ENCODE measurements around the gene KLHDC9.

KLHDC9 gene

GRCh38 chr1:161077426-161077825 is 20.7 kb upstream of the KLHDC9 start:
- DNase-seq = no peak

GRCh38 chr1:161079436-161080110 is 18.6 kb upstream of the KLHDC9 start:
- DNase-seq = no peak

- DNase-seq = no peak
Measured at GRCh38 chr1:161080441-161081405, 17.4 kb upstream of the KLHDC9 start.

- no peak for DNase-seq
Measured at GRCh38 chr1:161081519-161081918, 16.6 kb upstream of the KLHDC9 start.

GRCh38 chr1:161082483-161082882 is 15.7 kb upstream of the KLHDC9 start:
- no peak for DNase-seq

- peak; percentile 26 for DNase-seq
Measured at GRCh38 chr1:161082996-161083747, 15.0 kb upstream of the KLHDC9 start.

- no peak for DNase-seq
Measured at GRCh38 chr1:161083748-161084596, 14.2 kb upstream of the KLHDC9 start.

- DNase-seq = peak; percentile 19
Measured at GRCh38 chr1:161084597-161084988, 13.6 kb upstream of the KLHDC9 start.

- DNase-seq = peak; percentile 7
Measured at GRCh38 chr1:161085165-161085564, 13.0 kb upstream of the KLHDC9 start.

GRCh38 chr1:161086457-161086856 is 11.7 kb upstream of the KLHDC9 start:
- no peak for DNase-seq

GRCh38 chr1:161088587-161089110 is 9.5 kb upstream of the KLHDC9 start:
- DNase-seq = no peak

GRCh38 chr1:161089251-161089924 is 8.8 kb upstream of the KLHDC9 start, which contains the start of gene NECTIN4:
NECTIN4 (minus strand) TSS chr1:161089558; CDS start chr1:161089296, 262 bp downstream.
- no peak for DNase-seq

GRCh38 chr1:161089938-161090337 is 8.2 kb upstream of the KLHDC9 start:
- no peak for DNase-seq

- DNase-seq = no peak
Measured at GRCh38 chr1:161090617-161091016, 7.5 kb upstream of the KLHDC9 start.

- DNase-seq = no peak
Measured at GRCh38 chr1:161091093-161091492, 7.1 kb upstream of the KLHDC9 start.

- no peak for DNase-seq
Measured at GRCh38 chr1:161091796-161092507, 6.2 kb upstream of the KLHDC9 start.

GRCh38 chr1:161092621-161093028 is 5.5 kb upstream of the KLHDC9 start:
- DNase-seq = no peak

- no peak for DNase-seq
Measured at GRCh38 chr1:161094481-161094880, 3.7 kb upstream of the KLHDC9 start.

GRCh38 chr1:161095230-161095629 is 2.9 kb upstream of the KLHDC9 start:
- no peak for DNase-seq

- no peak for DNase-seq
Measured at GRCh38 chr1:161096015-161096414, 2.1 kb upstream of the KLHDC9 start.

GRCh38 chr1:161096530-161096929 is 1.6 kb upstream of the KLHDC9 start:
- DNase-seq = peak; percentile 10
